Spleen (tissue), 11 donors: ENCODE measurements around the gene SLC26A3. TPM values are rescaled to one million over a fixed set of nuclear protein-coding genes. Genes with fewer than 3 reads are reported as not detected.

Source experiments
- DNase-seq: peaks from one replicate; pipeline ENCODE4 v3.0.0-alpha.2; 2020
- H3K27ac ChIP-seq, 8 donors: fragments of 200-600 bp; sonication (generic) in 7 of 8; 1 replicate in 4 of 8; 2 replicates in 4 of 8; pipeline versions ENCODE4 v1.5.0 to v1.8.0; 2016 to 2021; ENCODE audit warnings: inconsistent platforms in 4 of 8, mild to moderate bottlenecking in 4 of 8, moderate library complexity in 1 of 8
- H3K27me3 ChIP-seq, 7 donors: fragments of 200-600 bp; sonication (generic) in 6 of 7; replicated peaks in 1 of 7; 1 replicate in 4 of 7; 2 replicates in 3 of 7; pipeline versions ENCODE4 v1.5.0 to v1.8.0; 2016 to 2021; ENCODE audit warnings: inconsistent platforms in 3 of 7, mild to moderate bottlenecking in 1 of 7
- H3K36me3 ChIP-seq, 6 donors: fragments of 200-600 bp; sonication (generic) in 5 of 6; 1 replicate in 4 of 6; 2 replicates in 2 of 6; pipeline versions ENCODE4 v1.5.0 to v1.8.0; 2016 to 2021; ENCODE audit warnings: inconsistent platforms in 2 of 6
- H3K4me1 ChIP-seq, 6 donors: fragments of 200-600 bp; sonication (generic) in 5 of 6; 1 replicate in 3 of 6; 2 replicates in 3 of 6; pipeline versions ENCODE4 v1.5.0 to v1.8.0; 2016 to 2021; ENCODE audit warnings: inconsistent platforms in 3 of 6
- H3K4me3 ChIP-seq, 8 donors: fragments of 200-600 bp; sonication (generic) in 7 of 8; 1 replicate in 4 of 8; 2 replicates in 4 of 8; pipeline versions ENCODE4 v1.5.0 to v1.8.0; 2016 to 2021; ENCODE audit warnings: inconsistent platforms in 4 of 8, mild to moderate bottlenecking in 4 of 8, moderate library complexity in 2 of 8
- H3K9me3 ChIP-seq, 8 donors: fragments of 200-600 bp; sonication (generic) in 7 of 8; 1 replicate in 4 of 8; 2 replicates in 4 of 8; pipeline versions ENCODE4 v1.5.0 to v1.8.0; 2016 to 2021; ENCODE audit warnings: inconsistent platforms in 4 of 8
- CTCF ChIP-seq, 11 experiments: fragments of 200-600 bp in 7 of 11; fragments of 450-650 bp in 4 of 11; sonication (generic) in 4 of 11; IDR thresholded peaks in 8 of 11; conservative IDR thresholded peaks in 3 of 11; 1 replicate in 7 of 11; 2 replicates in 4 of 11; pipeline versions ENCODE4 v1.4.0 to v1.8.0; 2016 to 2021; ENCODE audit warnings: antibody characterized with exemption in 11 of 11, inconsistent platforms in 4 of 11, mild to moderate bottlenecking in 1 of 11
- POLR2A ChIP-seq, 3 donors: fragments of 450-650 bp; IDR thresholded peaks; one replicate each; pipeline ENCODE4 v1.5.1; 2017; ENCODE audit warnings: antibody characterized with exemption in 3 of 3, mild to moderate bottlenecking in 1 of 3
- POLR2AphosphoS5 ChIP-seq, 3 donors: sonication (generic); formaldehyde crosslinking; IDR thresholded peaks; one replicate each; pipeline ENCODE4 v1.5.1; 2017; ENCODE audit warnings: antibody characterized with exemption in 3 of 3
- WGBS, 5 donors: extraction: QIAGEN DNeasy Blood & Tissue Kit in 3 of 5; methylation state at CpG; one replicate each; pipeline versions ENCODE4 v1.1.5 to v1.1.7; 2013 to 2018; 5-methylcytosine and 5-hydroxymethylcytosine counted together
- intact Hi-C: fragments of 100-400 bp; cut with DNase I; formaldehyde crosslinking; loops from one replicate; pipeline ENCODE4 v1.15.0; 2023; ENCODE audit warnings: low total_unique reads
- polyA plus RNA-seq, 3 donors: library from polyadenylated mRNA; stranded (reverse); fragments of 200-250 nt; gene quantifications; one replicate each; pipeline ENCODE4 v1.2.1, GENCODE V29; 2013
- total RNA-seq, 7 donors: library from RNA; depleted of rRNA in 3 of 7; stranded (reverse); fragments of >200 nt in 3 of 7; fragmentation: NEBNext Ultra II Directional in 4 of 7; extraction: Animal tissue kit (Norgen Biotek cat#: 25700) in 4 of 7; gene quantifications; one replicate each; pipeline versions ENCODE4 v1.1.0 to v1.2.1, GENCODE V29; 2016 to 2021
- donor health status: healthy with polysubstance abuse.
- donor health status: DM: no; HTN: no; CAD: no; lungs with moderate emphysema.
- donor health status: DM: no; HTN: no; CAD: no.
- donor health status: Bipolar disorder and iron deficiency.
- donor health status: healthy.
- donor health status: DM: no; HTN: no; CAD: no.
- donor health status: DM: yes; HTN: yes; CAD: no.

SLC26A3 gene
- total and polyA plus RNA-seq, 10 donors, result 0.13 to 0.37 TPM; not detected in 8

- Histone ChIP-seq H3K36me3 (no peaks in the 10 kb centered on the region), H3K27ac (peak overlapping the region; percentile 93 to 99 (median 98)), H3K9me3 (no peaks in the 10 kb centered on the region), H3K27me3 (no peaks in the 10 kb centered on the region), H3K4me1 (peaks cover 37 to 48% (median 43%) of the 10 kb centered on the region in 6 donors), H3K4me3 (peak overlapping the region; percentile 77 to 89 (median 84))
- peak; percentile 93 for DNase-seq
- 12 to 14% (median 13%) methylated on average over 28 to 29 of the region's 29 CpGs for WGBS, 5 donors
- intact Hi-C loops, result loop anchor here (10.0 kb wide), 1 partner anchor 132 kb away; no protein-coding TSS in a partner anchor
- TF ChIP-seq POLR2AphosphoS5 (IDR thresholded peaks at IDR 0.05) (peak in 1 of 3 donors; percentile 3), POLR2A (IDR thresholded peaks at IDR 0.05) (no peak), CTCF (IDR thresholded peaks at IDR 0.05 in 8 of 11, conservative IDR thresholded peaks at IDR 0.05 in 3 of 11) (no peak)
Observed at GRCh38 chr7:107742678-107743566, 60.1 kb downstream of the SLC26A3 start.

- Histone ChIP-seq H3K27ac (no peak overlapping the region), H3K36me3 (no peaks in the 10 kb centered on the region), H3K4me1 (no peaks in the 10 kb centered on the region), H3K27me3 (peaks cover 0 to 8% (median 0%) of the 10 kb centered on the region in 7 donors), H3K9me3 (peaks cover 0 to 3% (median 0%) of the 10 kb centered on the region in 8 donors), H3K4me3 (no peak overlapping the region)
- intact Hi-C loops, result loop anchor here (5.0 to 10.0 kb wide), 2 partner anchors 153 to 266 kb away; no protein-coding TSS in a partner anchor
- DNase-seq, result no peak
- no peak for TF ChIP-seq POLR2AphosphoS5 (IDR thresholded peaks at IDR 0.05)
- TF ChIP-seq POLR2A (IDR thresholded peaks at IDR 0.05), result no peak
- no peak for TF ChIP-seq CTCF (IDR thresholded peaks at IDR 0.05 in 8 of 11, conservative IDR thresholded peaks at IDR 0.05 in 3 of 11)
Observed at GRCh38 chr7:107728276-107728675, 74.7 kb downstream of the SLC26A3 start.

DNA sequence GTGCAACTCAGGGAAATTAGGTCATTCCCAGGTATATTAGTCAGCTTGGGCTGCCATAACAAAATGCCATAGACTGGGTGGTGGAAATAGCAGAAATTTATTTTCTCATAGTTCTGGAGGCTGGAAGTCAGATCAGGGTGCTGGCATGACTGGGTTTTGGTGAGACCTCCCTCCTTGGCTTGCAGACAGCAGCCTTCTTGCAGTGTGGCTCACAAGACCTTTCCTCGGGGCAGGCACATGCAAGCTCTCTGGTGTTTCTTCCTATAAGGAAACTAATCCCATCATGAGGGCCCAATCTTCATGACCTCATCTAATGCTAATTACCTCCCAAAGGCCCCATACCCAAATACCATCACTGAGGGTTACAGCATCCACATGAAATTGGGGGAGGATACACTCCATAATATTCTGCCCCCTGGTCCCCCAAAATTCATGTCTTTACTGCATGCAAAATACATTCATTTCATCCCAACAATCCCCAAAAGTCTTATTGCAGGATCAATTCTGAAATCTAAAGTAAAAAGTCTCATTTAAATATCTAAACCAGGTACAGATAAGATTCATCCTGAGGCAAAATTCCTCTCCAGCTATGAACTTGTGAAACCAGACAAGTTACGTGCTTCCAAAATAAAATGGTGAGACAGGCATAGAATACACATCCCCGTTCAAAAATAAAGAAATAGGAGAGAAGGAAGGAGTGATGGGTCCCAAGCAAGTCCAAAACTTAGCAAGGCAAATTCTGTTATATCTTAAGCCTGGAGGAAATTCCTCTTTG lies 76.5 kb downstream of the SLC26A3 start:
- 77 to 90% (median 83%) methylated on average over 3 of the region's 3 CpGs for WGBS, 5 donors
- no peak overlapping the region for H3K4me3 ChIP-seq
- no peak for DNase-seq
- no peaks in the 10 kb centered on the region for H3K36me3 ChIP-seq
- H3K4me1 ChIP-seq, result no peaks in the 10 kb centered on the region
- intact Hi-C loops, result loop anchor here (5.0 to 10.0 kb wide), 2 partner anchors 152 to 264 kb away; no protein-coding TSS in a partner anchor
- no peak overlapping the region for H3K27ac ChIP-seq
- no peak for TF ChIP-seq POLR2A (IDR thresholded peaks at IDR 0.05)
- no peak for TF ChIP-seq POLR2AphosphoS5 (IDR thresholded peaks at IDR 0.05)
- no peak for TF ChIP-seq CTCF (IDR thresholded peaks at IDR 0.05 in 8 of 11, conservative IDR thresholded peaks at IDR 0.05 in 3 of 11)
- peaks cover 0 to 8% (median 0%) of the 10 kb centered on the region in 7 donors for H3K27me3 ChIP-seq
- no peaks in the 10 kb centered on the region for H3K9me3 ChIP-seq
